ENCODE results near the gene PRSS50. TPM values are rescaled to one million over a fixed set of nuclear protein-coding genes. Genes with fewer than 3 reads are reported as not detected.

The PRSS50 gene
- total RNA-seq, 1 donor from 2014 or later: not detected

- H3K4me3 ChIP-seq: no peak overlapping the region
- no peak for DNase-seq (ENCODE audit: extremely low spot score in 2 of 2)
These were observed 48.3 kb downstream of the PRSS50 start for GRCh38 chr3:46669191-46669999.

DNA sequence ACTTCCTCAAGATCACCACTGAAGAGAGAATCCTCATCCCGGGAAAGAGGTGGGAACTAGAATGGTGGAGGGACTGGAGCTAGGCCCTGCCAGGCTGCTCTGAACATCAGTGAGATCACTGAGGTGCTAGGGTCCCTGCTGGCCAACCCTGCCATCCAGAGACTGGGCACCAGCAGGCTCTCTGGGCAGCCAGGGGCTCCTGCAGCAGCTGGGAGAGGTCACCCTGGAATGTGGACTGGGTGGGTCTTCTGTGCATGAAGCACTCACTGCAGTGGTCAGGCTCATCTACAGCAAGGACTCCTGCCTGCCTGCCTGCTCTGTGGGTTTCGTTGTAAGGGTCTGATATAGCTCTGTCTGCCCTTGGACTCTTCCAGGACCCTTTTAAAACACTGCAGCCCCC is 49.1 kb downstream of the PRSS50 start:
- H3K27ac ChIP-seq: no peak overlapping the region
- DNase-seq (ENCODE audit: extremely low spot score in 2 of 2): no peak
- peaks cover 4% of the 10 kb centered on the region for H3K4me1 ChIP-seq
- H3K9me3 ChIP-seq: no peaks in the 10 kb centered on the region
- peaks cover 0 to 6% of the 10 kb centered on the region in 2 donors for H3K36me3 ChIP-seq
- intact Hi-C loops (cut with DNase I): no loop called here
- no peak for TF ChIP-seq POLR2AphosphoS5 (IDR thresholded peaks at IDR 0.05; ENCODE audit: insufficient read depth in 1 of 2, low read depth in 1 of 2)
- TF ChIP-seq POLR2A (IDR thresholded peaks at IDR 0.05): no peak
- no peak for TF ChIP-seq CTCF (IDR thresholded peaks at IDR 0.05)
- H3K4me3 ChIP-seq: no peak overlapping the region
- no peaks in the 10 kb centered on the region for H3K27me3 ChIP-seq

More at GRCh38 chr3:46669191-46669999, 48.3 kb downstream of the PRSS50 start:
- Histone ChIP-seq H3K27me3 (no peaks in the 10 kb centered on the region), H3K36me3 (peaks cover 0 to 7% of the 10 kb centered on the region in 2 donors), H3K9me3 (no peaks in the 10 kb centered on the region), H3K27ac (no peak overlapping the region), H3K4me1 (no peaks in the 10 kb centered on the region)
- TF ChIP-seq POLR2AphosphoS5 (IDR thresholded peaks at IDR 0.05; ENCODE audit: insufficient read depth in 1 of 2, low read depth in 1 of 2) (no peak), CTCF (IDR thresholded peaks at IDR 0.05) (no peak), POLR2A (IDR thresholded peaks at IDR 0.05) (no peak)
- intact Hi-C loops (cut with DNase I): no loop called here

GRCh38 chr3:46668116-46668515 is 49.6 kb downstream of the PRSS50 start:
- DNase-seq (ENCODE audit: extremely low spot score in 2 of 2): no peak
- Histone ChIP-seq H3K27me3 (no peaks in the 10 kb centered on the region), H3K9me3 (no peaks in the 10 kb centered on the region), H3K27ac (no peak overlapping the region), H3K36me3 (peaks cover 0 to 1% of the 10 kb centered on the region in 2 donors), H3K4me1 (peaks cover 9% of the 10 kb centered on the region), H3K4me3 (no peak overlapping the region)
- TF ChIP-seq POLR2AphosphoS5 (IDR thresholded peaks at IDR 0.05; ENCODE audit: insufficient read depth in 1 of 2, low read depth in 1 of 2) (no peak), CTCF (IDR thresholded peaks at IDR 0.05) (no peak), POLR2A (IDR thresholded peaks at IDR 0.05) (no peak)
- intact Hi-C loops (cut with DNase I): no loop called here

DNA sequence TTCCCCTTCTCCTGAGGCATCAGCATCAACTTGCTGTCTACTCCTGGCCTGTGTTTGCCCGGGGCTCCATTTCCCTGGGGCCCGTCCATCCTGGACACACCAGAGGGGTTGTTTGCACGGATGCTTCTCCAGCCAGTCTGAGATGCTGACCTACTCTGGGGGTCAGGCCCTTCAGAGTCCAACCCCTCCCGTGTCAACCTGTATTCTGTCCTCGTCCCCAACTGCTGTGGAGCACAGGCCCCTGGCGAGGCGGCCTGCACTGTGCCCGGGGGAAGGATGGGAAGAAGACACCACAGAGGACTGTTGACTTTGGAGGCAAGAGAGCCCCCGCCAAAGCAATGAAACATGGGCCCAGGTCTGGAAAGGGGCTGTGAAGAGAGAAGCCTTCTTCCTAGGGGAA is 50.0 kb downstream of the PRSS50 start:
- intact Hi-C loops (cut with DNase I): no loop called here
- Histone ChIP-seq H3K36me3 (no peaks in the 10 kb centered on the region), H3K4me3 (no peak overlapping the region), H3K9me3 (no peaks in the 10 kb centered on the region), H3K4me1 (peaks cover 13% of the 10 kb centered on the region), H3K27me3 (no peaks in the 10 kb centered on the region), H3K27ac (no peak overlapping the region)
- TF ChIP-seq POLR2A (IDR thresholded peaks at IDR 0.05): no peak
- no peak for TF ChIP-seq CTCF (IDR thresholded peaks at IDR 0.05)
- no peak for TF ChIP-seq POLR2AphosphoS5 (IDR thresholded peaks at IDR 0.05; ENCODE audit: insufficient read depth in 1 of 2, low read depth in 1 of 2)
- no peak for DNase-seq (ENCODE audit: extremely low spot score in 2 of 2)

- DNase-seq (ENCODE audit: extremely low spot score in 2 of 2): no peak
- H3K9me3 ChIP-seq: no peaks in the 10 kb centered on the region
These were observed 50.5 kb downstream of the PRSS50 start for GRCh38 chr3:46667061-46667621.

More at GRCh38 chr3:46667061-46667621, 50.5 kb downstream of the PRSS50 start:
- TF ChIP-seq CTCF (IDR thresholded peaks at IDR 0.05): no peak
- TF ChIP-seq POLR2AphosphoS5 (IDR thresholded peaks at IDR 0.05; ENCODE audit: insufficient read depth in 1 of 2, low read depth in 1 of 2): no peak
- TF ChIP-seq POLR2A (IDR thresholded peaks at IDR 0.05): no peak
- Histone ChIP-seq H3K4me3 (no peak overlapping the region), H3K27me3 (no peaks in the 10 kb centered on the region), H3K36me3 (no peaks in the 10 kb centered on the region), H3K27ac (no peak overlapping the region), H3K4me1 (peaks cover 14% of the 10 kb centered on the region)
- intact Hi-C loops (cut with DNase I): no loop called here

All from vagina (tissue), 2 donors.